AG10803 (cell line): ENCODE measurements around the gene CYP4F11.

ENCODE experiments used
- DNase-seq: peaks from one replicate; pipeline ENCODE4 v3.0.0; 2010; ENCODE audit warnings: low read depth
- H3K4me3 ChIP-seq: 2 replicates; pipeline ENCODE4 v1.5.1; 2011; ENCODE audit warnings: mild to moderate bottlenecking, low read length, control low read depth
- CTCF ChIP-seq: conservative IDR thresholded peaks from 2 replicates; pipeline ENCODE4 v1.5.1; 2011; ENCODE audit warnings: mild to moderate bottlenecking, low read length, control low read depth, inconsistent platforms

Gene CYP4F11

GRCh38 chr19:15863272-15863671, 71.1 kb downstream of the CYP4F11 start:
- TF ChIP-seq CTCF: no peak
- no peak for DNase-seq
- H3K4me3 ChIP-seq: no peak overlapping the region

DNA sequence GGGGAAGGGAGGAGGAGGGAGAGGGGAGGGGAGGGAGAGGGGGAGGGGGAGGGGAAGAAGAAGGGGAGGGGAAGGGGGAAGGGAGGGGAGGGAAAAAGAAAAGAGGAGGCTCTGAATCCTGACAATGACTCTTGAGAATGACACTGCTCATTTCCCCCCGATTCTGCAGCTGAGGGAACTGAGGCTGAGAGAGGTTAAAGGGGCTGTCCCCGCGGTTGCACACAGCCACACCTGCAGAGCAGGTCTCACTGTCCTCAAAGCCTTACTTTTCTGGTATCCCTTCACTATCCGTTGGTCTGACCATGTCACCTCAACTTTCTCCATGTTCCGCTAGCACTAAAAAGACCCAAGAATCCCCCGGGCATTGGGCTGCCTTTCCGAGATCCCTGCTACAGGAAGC, 71.9 kb downstream of the CYP4F11 start:
- no peak for TF ChIP-seq CTCF

More for the DNA sequence above, 71.9 kb downstream of the CYP4F11 start:
- H3K4me3 ChIP-seq: no peak overlapping the region
- DNase-seq: no peak
